G401 (cell line): ENCODE measurements around the gene HRH3. TPM values are rescaled to one million over a fixed set of nuclear protein-coding genes. Genes with fewer than 3 reads are reported as not detected.
A peak's percentile ranks its signal among the peaks of the same experiment; 100 is the strongest.

Experiments used
- DNase-seq: peaks from one replicate; pipeline ENCODE4 v3.0.0-alpha.2; 2015; ENCODE audit warnings: low spot score
- in situ Hi-C: cut with HindIII; loops from 2 replicates; pipeline ENCODE4 v1.10.0; 2016; ENCODE audit warnings: low sequenced_read_pairs, mixed read lengths
- total RNA-seq: library from RNA; depleted of rRNA; stranded (reverse); fragments of >200 nt; shearing (Covaris generic); gene quantifications from 2 replicates; pipeline ENCODE4 v1.2.3, GENCODE V29; 2014

The HRH3 gene
- total RNA-seq, 1 experiment from 2014 or later, result not detected

GRCh38 chr20:62246431-62246830, 26.4 kb upstream of the HRH3 start:
- no peak for DNase-seq
- in situ Hi-C loops, result no loop called here

GRCh38 chr20:62245911-62246280, 25.8 kb upstream of the HRH3 start:
- DNase-seq, result peak; percentile 49
- in situ Hi-C loops, result no loop called here

GRCh38 chr20:62244644-62245108, 24.6 kb upstream of the HRH3 start:
- DNase-seq, result peak; percentile 54
- in situ Hi-C loops, result no loop called here

GRCh38 chr20:62243906-62244515, 23.9 kb upstream of the HRH3 start:
- DNase-seq, result no peak
- in situ Hi-C loops, result no loop called here

GRCh38 chr20:62243106-62243505, 23.0 kb upstream of the HRH3 start:
- in situ Hi-C loops, result no loop called here
- no peak for DNase-seq

GRCh38 chr20:62242176-62242575, 22.1 kb upstream of the HRH3 start:
- in situ Hi-C loops, result no loop called here
- no peak for DNase-seq

- no peak for DNase-seq
- in situ Hi-C loops, result no loop called here
These were observed 21.4 kb upstream of the HRH3 start for GRCh38 chr20:62241506-62241905.

GRCh38 chr20:62240020-62240685, 20.1 kb upstream of the HRH3 start:
- in situ Hi-C loops, result no loop called here
- no peak for DNase-seq

GRCh38 chr20:62239278-62239879, 19.3 kb upstream of the HRH3 start:
- in situ Hi-C loops, result no loop called here
- no peak for DNase-seq

- DNase-seq, result no peak
- in situ Hi-C loops, result no loop called here
These were observed 18.6 kb upstream of the HRH3 start for GRCh38 chr20:62238569-62239277.

GRCh38 chr20:62237801-62238568, 17.9 kb upstream of the HRH3 start, which contains the start of gene OSBPL2:
TSS of gene OSBPL2 (plus strand) at chr20:62238521. CDS start at chr20:62256185, 17,664 bp downstream.
- in situ Hi-C loops, result no loop called here
- DNase-seq, result peak; percentile 100

GRCh38 chr20:62237514-62237800, 17.4 kb upstream of the HRH3 start:
- in situ Hi-C loops, result no loop called here
- DNase-seq, result no peak

- in situ Hi-C loops, result no loop called here
- no peak for DNase-seq
These were observed 16.9 kb upstream of the HRH3 start for GRCh38 chr20:62236766-62237513.

- no peak for DNase-seq
- in situ Hi-C loops, result no loop called here
These were observed 16.1 kb upstream of the HRH3 start for GRCh38 chr20:62236200-62236599.

- DNase-seq, result no peak
- in situ Hi-C loops, result no loop called here
These were observed 15.7 kb upstream of the HRH3 start for GRCh38 chr20:62235777-62236157.

- in situ Hi-C loops, result no loop called here
These were observed 15.1 kb upstream of the HRH3 start for GRCh38 chr20:62235001-62235776.

GRCh38 chr20:62234339-62234738, 14.3 kb upstream of the HRH3 start:
- no peak for DNase-seq
- in situ Hi-C loops, result no loop called here

More at GRCh38 chr20:62235001-62235776, 15.1 kb upstream of the HRH3 start:
- DNase-seq, result no peak

GRCh38 chr20:62233684-62234083, 13.6 kb upstream of the HRH3 start:
- DNase-seq, result no peak
- in situ Hi-C loops, result no loop called here
